ENCODE data around the gene PTPN21. TPM values are rescaled to one million over a fixed set of nuclear protein-coding genes. Genes with fewer than 3 reads are reported as not detected.
A peak's percentile ranks its signal among the peaks of the same experiment; 100 is the strongest.

PTPN21 gene
- total RNA-seq, 2 donors from 2014 or later, result 22.2 to 23.6 TPM

DNA sequence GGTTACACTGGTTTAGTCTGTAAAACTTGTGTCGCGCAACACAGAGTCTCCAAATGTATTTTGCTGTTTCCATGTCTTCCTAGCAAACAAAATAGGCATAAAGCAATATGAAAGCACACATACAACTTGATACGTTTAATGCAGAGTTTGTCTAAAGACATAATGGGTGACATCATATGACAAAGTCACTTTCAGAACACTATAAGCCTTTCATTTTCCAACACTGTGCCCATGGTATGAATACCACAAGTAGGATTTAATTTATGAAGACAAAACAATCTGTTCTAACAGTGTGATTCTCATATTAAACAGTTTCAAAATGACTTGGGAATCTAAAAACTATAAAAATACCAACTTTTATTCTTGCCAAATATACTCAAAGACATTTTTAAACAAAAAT, 58.4 kb downstream of the PTPN21 start:
- no peak overlapping the region for H3K4me3 ChIP-seq
- no peak overlapping the region for H3K9ac ChIP-seq (ENCODE audit: low read depth in 2 of 2, low read length in 2 of 2)
- no peaks in the 10 kb centered on the region for H3K9me3 ChIP-seq
- TF ChIP-seq CTCF (IDR thresholded peaks at IDR 0.05), result no peak
- no peak overlapping the region for H3K27ac ChIP-seq
- H3K36me3 ChIP-seq, result no peaks in the 10 kb centered on the region
- H3K4me1 ChIP-seq, result no peaks in the 10 kb centered on the region
- H3K27me3 ChIP-seq, result no peaks in the 10 kb centered on the region
- no peak for DNase-seq
- intact Hi-C loops (cut with DNase I), result no loop called here

GRCh38 chr14:88493392-88494185, 61.2 kb downstream of the PTPN21 start:
- H3K4me1 ChIP-seq, result no peaks in the 10 kb centered on the region
- peak overlapping the region; percentile 26 for H3K27ac ChIP-seq
- no peak for TF ChIP-seq CTCF (IDR thresholded peaks at IDR 0.05)
- DNase-seq, result no peak
- H3K36me3 ChIP-seq, result no peaks in the 10 kb centered on the region
- H3K4me3 ChIP-seq, result no peak overlapping the region
- H3K9ac ChIP-seq (ENCODE audit: low read depth in 2 of 2, low read length in 2 of 2), result no peak overlapping the region
- intact Hi-C loops (cut with DNase I), result loop anchor here (5.0 kb wide), 1 partner anchor 64 kb away; the partner anchor contains the start of gene PTPN21
- no peaks in the 10 kb centered on the region for H3K27me3 ChIP-seq
- H3K9me3 ChIP-seq, result no peaks in the 10 kb centered on the region

- TF ChIP-seq CTCF (IDR thresholded peaks at IDR 0.05), result peak; percentile 84
- intact Hi-C loops (cut with DNase I), result loop anchor here (5.0 kb wide), 1 partner anchor 65 kb away; the partner anchor contains the start of gene PTPN21
- no peak overlapping the region for H3K4me3 ChIP-seq
- H3K27me3 ChIP-seq, result no peaks in the 10 kb centered on the region
- peak overlapping the region; percentile 26 for H3K27ac ChIP-seq
- H3K4me1 ChIP-seq, result no peaks in the 10 kb centered on the region
- H3K9ac ChIP-seq (ENCODE audit: low read depth in 2 of 2, low read length in 2 of 2), result peak overlapping the region in 1 of 2 donors; percentile 32
- DNase-seq, result peak; percentile 90
- no peaks in the 10 kb centered on the region for H3K36me3 ChIP-seq
- no peaks in the 10 kb centered on the region for H3K9me3 ChIP-seq
Observed at GRCh38 chr14:88492272-88493089, 62.3 kb downstream of the PTPN21 start.

DNA sequence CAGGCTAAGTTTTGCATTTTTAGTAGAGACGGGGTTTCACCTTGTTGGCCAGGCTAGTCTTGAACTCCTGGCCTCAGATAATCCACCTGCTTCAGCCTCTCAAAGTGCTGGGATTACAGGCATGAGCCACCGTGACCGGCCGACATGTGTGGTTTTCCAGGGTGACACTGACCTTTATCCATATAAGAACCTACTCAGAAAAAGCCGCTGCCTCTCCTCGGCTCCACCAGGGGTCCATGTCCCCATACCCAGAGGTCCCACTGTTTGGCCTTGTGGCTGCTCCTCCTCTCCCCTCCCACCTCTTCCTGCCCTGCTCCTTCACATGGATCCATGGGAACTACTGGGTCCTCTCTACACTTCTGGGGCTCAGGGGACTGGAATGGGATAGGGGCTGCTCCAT, 64.6 kb downstream of the PTPN21 start:
- Histone ChIP-seq H3K36me3 (no peaks in the 10 kb centered on the region), H3K27ac (no peak overlapping the region), H3K9ac (ENCODE audit: low read depth in 2 of 2, low read length in 2 of 2) (no peak overlapping the region), H3K27me3 (no peaks in the 10 kb centered on the region), H3K4me1 (no peaks in the 10 kb centered on the region), H3K4me3 (no peak overlapping the region), H3K9me3 (no peaks in the 10 kb centered on the region)
- no peak for TF ChIP-seq CTCF (IDR thresholded peaks at IDR 0.05)
- no peak for DNase-seq
- intact Hi-C loops (cut with DNase I), result loop anchor here (5.0 kb wide), 1 partner anchor 67 kb away; the partner anchor contains the start of gene PTPN21

DNA sequence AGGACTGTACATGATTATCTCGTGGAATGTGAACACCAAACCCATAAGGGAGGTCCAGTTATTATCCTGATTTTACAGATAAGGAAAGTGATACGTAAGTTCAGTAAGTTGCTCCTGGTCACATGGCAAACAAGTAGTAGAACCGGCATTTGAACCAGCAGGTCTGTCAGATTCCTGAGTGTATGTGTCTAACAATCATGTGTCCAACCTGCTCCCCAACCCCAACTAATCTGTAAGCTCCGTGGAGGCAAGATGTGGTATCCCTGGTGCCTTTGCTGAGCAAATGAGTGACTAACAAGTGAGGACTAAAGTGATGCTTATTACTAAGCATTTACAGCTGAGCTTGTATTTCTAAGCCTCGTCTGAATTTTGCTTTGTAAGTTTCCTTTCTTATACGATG, 65.9 kb downstream of the PTPN21 start:
- DNase-seq, result no peak
- TF ChIP-seq CTCF (IDR thresholded peaks at IDR 0.05), result no peak
- H3K9ac ChIP-seq (ENCODE audit: low read depth in 2 of 2, low read length in 2 of 2), result no peak overlapping the region

More for the DNA sequence above, 65.9 kb downstream of the PTPN21 start:
- no peaks in the 10 kb centered on the region for H3K36me3 ChIP-seq
- no peaks in the 10 kb centered on the region for H3K9me3 ChIP-seq
- intact Hi-C loops (cut with DNase I), result no loop called here
- H3K27ac ChIP-seq, result no peak overlapping the region
- no peaks in the 10 kb centered on the region for H3K4me1 ChIP-seq
- no peak overlapping the region for H3K4me3 ChIP-seq
- H3K27me3 ChIP-seq, result no peaks in the 10 kb centered on the region
